Measurements from ENCODE around the gene IGSF8. TPM values are rescaled to one million over a fixed set of nuclear protein-coding genes. Genes with fewer than 3 reads are reported as not detected.

The IGSF8 gene
- total and polyA plus RNA-seq, 4 donors, result 38.5 to 80.3 (median 62.4) TPM

- H3K27ac ChIP-seq (ENCODE audit: low read depth, low read length), result no peak overlapping the region
- WGBS (ENCODE audit: insufficient coverage), result 77% methylated on average over 3 of the region's 3 CpGs
- DNase-seq (ENCODE audit: low read depth in 4 of 6, low spot score in 6 of 6), result no peak
- H3K9me3 ChIP-seq (ENCODE audit: control insufficient read depth, insufficient read depth, low read length), result no peaks in the 10 kb centered on the region
- no peak overlapping the region for H3K4me3 ChIP-seq (ENCODE audit: low read depth, low read length)
- H3K27me3 ChIP-seq (ENCODE audit: control insufficient read depth, insufficient read depth, low read length), result no peaks in the 10 kb centered on the region
- peaks cover 32% of the 10 kb centered on the region for H3K4me1 ChIP-seq (ENCODE audit: control insufficient read depth, insufficient read depth, low read length)
- no peaks in the 10 kb centered on the region for H3K36me3 ChIP-seq (ENCODE audit: control insufficient read depth, insufficient read depth, low read length)
These were observed 49.3 kb downstream of the IGSF8 start for GRCh38 chr1:160049101-160049500.

DNA sequence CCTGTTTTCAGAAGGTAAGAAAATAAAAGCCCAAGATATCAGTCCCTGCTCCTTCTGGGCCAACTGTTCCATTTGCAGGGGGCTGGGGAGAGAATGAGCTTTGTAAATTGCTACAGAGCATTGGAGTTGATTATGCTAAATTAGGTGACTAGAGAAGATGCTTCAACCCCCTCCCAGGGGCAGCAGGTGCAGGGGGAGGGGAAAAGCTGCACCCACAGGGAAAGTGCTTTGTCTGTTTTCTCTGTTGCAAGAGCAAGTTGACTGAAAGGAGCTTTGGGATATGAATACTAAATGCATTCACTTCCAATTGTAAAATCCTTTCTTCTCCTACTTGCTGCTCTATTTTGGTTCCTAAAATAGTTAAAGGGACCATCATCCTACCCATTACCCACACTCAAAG, 50.1 kb downstream of the IGSF8 start:
- Histone ChIP-seq H3K4me3 (ENCODE audit: low read depth, low read length) (no peak overlapping the region), H3K36me3 (ENCODE audit: control insufficient read depth, insufficient read depth, low read length) (no peaks in the 10 kb centered on the region), H3K27ac (ENCODE audit: low read depth, low read length) (peak overlapping the region; percentile 30), H3K4me1 (ENCODE audit: control insufficient read depth, insufficient read depth, low read length) (peaks cover 24% of the 10 kb centered on the region), H3K27me3 (ENCODE audit: control insufficient read depth, insufficient read depth, low read length) (no peaks in the 10 kb centered on the region), H3K9me3 (ENCODE audit: control insufficient read depth, insufficient read depth, low read length) (no peaks in the 10 kb centered on the region)
- DNase-seq (ENCODE audit: low read depth in 4 of 6, low spot score in 6 of 6), result peak in 1 of 6 donors; percentile 22

DNA sequence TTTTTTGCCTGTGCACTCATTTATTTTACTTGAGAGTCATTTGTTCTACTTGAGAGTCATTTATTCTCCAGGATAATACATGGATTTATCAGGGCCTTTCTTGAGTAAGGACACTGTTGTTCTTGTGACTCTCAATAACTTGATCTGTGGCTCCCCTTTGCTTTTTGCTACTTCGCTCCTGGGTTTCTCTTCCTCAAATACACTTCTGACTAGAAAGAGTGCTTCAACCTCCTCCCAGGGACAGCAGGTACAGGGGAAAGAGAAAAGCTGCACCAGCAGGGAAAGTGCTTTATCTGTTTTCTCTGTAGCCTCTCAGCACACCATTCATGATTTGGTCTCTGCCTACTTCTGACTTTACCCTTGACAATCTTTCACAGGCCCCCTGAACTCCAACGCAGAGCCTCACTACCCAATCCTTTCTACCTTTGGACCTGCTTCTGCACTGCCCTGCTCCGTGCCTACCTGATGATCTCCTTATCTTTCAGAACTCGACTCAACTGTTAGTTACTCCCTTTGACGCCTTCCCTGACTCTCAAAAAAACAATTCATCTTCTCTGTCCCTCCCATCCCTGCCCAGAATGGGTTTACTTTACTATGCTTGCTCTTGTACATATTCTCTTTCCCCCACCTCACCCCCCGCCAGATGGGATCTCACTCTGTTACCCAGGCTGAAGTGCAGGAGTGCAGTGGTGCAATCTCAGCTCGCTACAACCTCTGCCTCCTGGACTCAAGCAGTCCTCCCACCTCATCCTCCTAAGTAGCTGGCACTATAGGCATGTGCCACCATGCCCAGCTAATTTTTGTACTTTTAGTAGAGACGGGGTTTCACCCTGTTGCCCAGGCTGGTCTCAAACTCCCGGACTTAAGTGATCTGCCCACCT, 51.1 kb downstream of the IGSF8 start:
- Histone ChIP-seq H3K27ac (ENCODE audit: low read depth, low read length) (peak overlapping the region; percentile 3), H3K27me3 (ENCODE audit: control insufficient read depth, insufficient read depth, low read length) (no peaks in the 10 kb centered on the region), H3K4me3 (ENCODE audit: low read depth, low read length) (no peak overlapping the region), H3K9me3 (ENCODE audit: control insufficient read depth, insufficient read depth, low read length) (no peaks in the 10 kb centered on the region), H3K4me1 (ENCODE audit: control insufficient read depth, insufficient read depth, low read length) (peaks cover 20% of the 10 kb centered on the region), H3K36me3 (ENCODE audit: control insufficient read depth, insufficient read depth, low read length) (no peaks in the 10 kb centered on the region)
- DNase-seq (ENCODE audit: low read depth in 4 of 6, low spot score in 6 of 6), result no peak
- WGBS (ENCODE audit: insufficient coverage), result 68% methylated on average over 7 of the region's 9 CpGs

DNA sequence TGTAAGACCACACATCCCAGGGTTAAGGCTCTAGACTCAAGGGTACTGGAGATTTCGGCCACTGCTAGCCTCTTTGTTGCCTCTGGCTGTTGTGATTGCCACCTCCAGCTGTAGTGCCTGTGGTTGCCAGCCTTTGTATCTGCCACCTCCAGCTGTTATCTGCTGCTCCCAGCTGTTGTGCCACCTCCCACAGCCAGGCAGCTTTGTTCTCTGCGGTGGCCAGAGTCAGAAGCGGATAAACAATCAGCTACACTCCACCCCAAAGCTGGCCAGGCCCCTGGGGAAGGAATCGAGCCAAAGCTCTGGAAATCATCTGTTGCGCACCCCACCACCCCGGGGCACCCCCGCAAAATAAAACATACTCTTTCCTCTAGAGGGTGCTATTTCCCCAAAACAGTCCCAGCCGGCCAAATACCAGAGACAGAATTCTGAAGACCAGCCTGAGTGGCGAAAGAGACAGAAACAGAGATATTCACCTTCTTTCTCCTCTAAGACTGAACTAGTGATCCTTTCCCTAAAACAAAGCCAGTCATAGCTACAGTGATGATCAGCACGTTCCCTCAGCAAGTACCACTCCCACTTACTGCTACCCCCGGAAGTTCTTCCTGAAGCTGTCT, 51.8 kb downstream of the IGSF8 start:
- WGBS (ENCODE audit: insufficient coverage), result 11% methylated on average over 9 of the region's 11 CpGs
- peak in 3 of 6 donors; percentile 36 to 78 (median 75) for DNase-seq (ENCODE audit: low read depth in 4 of 6, low spot score in 6 of 6)
- Histone ChIP-seq H3K9me3 (ENCODE audit: control insufficient read depth, insufficient read depth, low read length) (no peaks in the 10 kb centered on the region), H3K4me1 (ENCODE audit: control insufficient read depth, insufficient read depth, low read length) (peaks cover 20% of the 10 kb centered on the region), H3K4me3 (ENCODE audit: low read depth, low read length) (no peak overlapping the region), H3K27me3 (ENCODE audit: control insufficient read depth, insufficient read depth, low read length) (no peaks in the 10 kb centered on the region), H3K27ac (ENCODE audit: low read depth, low read length) (peak overlapping the region; percentile 3), H3K36me3 (ENCODE audit: control insufficient read depth, insufficient read depth, low read length) (peaks cover 7% of the 10 kb centered on the region)

GRCh38 chr1:160045653-160046052, 52.8 kb downstream of the IGSF8 start:
- no peak for DNase-seq (ENCODE audit: low read depth in 4 of 6, low spot score in 6 of 6)
- Histone ChIP-seq H3K27ac (ENCODE audit: low read depth, low read length) (no peak overlapping the region), H3K9me3 (ENCODE audit: control insufficient read depth, insufficient read depth, low read length) (no peaks in the 10 kb centered on the region), H3K36me3 (ENCODE audit: control insufficient read depth, insufficient read depth, low read length) (peaks cover 17% of the 10 kb centered on the region), H3K4me3 (ENCODE audit: low read depth, low read length) (no peak overlapping the region), H3K4me1 (ENCODE audit: control insufficient read depth, insufficient read depth, low read length) (peaks cover 20% of the 10 kb centered on the region), H3K27me3 (ENCODE audit: control insufficient read depth, insufficient read depth, low read length) (no peaks in the 10 kb centered on the region)
- WGBS (ENCODE audit: insufficient coverage), result 70% methylated on average over 1 of the region's 2 CpGs

- H3K4me1 ChIP-seq (ENCODE audit: control insufficient read depth, insufficient read depth, low read length), result peaks cover 20% of the 10 kb centered on the region
- no peak overlapping the region for H3K4me3 ChIP-seq (ENCODE audit: low read depth, low read length)
- DNase-seq (ENCODE audit: low read depth in 4 of 6, low spot score in 6 of 6), result no peak
- no peaks in the 10 kb centered on the region for H3K9me3 ChIP-seq (ENCODE audit: control insufficient read depth, insufficient read depth, low read length)
- H3K27ac ChIP-seq (ENCODE audit: low read depth, low read length), result no peak overlapping the region
- H3K27me3 ChIP-seq (ENCODE audit: control insufficient read depth, insufficient read depth, low read length), result no peaks in the 10 kb centered on the region
- H3K36me3 ChIP-seq (ENCODE audit: control insufficient read depth, insufficient read depth, low read length), result peaks cover 22% of the 10 kb centered on the region
These were observed 54.9 kb downstream of the IGSF8 start for GRCh38 chr1:160043543-160043942.

Other genes with a start within 250 kb of the IGSF8 start
- gene VSIG8, start 236.0 kb downstream of the IGSF8 start, total RNA-seq, result under 1 TPM in 1 of 2 donors, not detected in 1; 0.22 TPM
- under 1 TPM; 0.09 to 0.27 TPM for gene VSIG8, start 236.0 kb downstream of the IGSF8 start, polyA plus RNA-seq (ENCODE audit: insufficient read length in 2 of 2)
- gene CFAP45, start 198.5 kb downstream of the IGSF8 start, total RNA-seq, result 1 to 10 TPM; 1.3 to 9.2 TPM
- gene CFAP45, start 198.5 kb downstream of the IGSF8 start, polyA plus RNA-seq (ENCODE audit: insufficient read length in 2 of 2), result 10 to 100 TPM in 1 of 2 donors, 1 to 10 TPM in 1; 9.8 to 11.7 TPM
- gene TAGLN2, start 173.1 kb downstream of the IGSF8 start, total RNA-seq, result 10 to 100 TPM; 75.1 to 85.4 TPM
- 100 to 1,000 TPM in 1 of 2 donors, 10 to 100 TPM in 1; 93.0 to 101 TPM for gene TAGLN2, start 173.1 kb downstream of the IGSF8 start, polyA plus RNA-seq (ENCODE audit: insufficient read length in 2 of 2)
- 1 to 10 TPM in 1 of 2 donors, under 1 TPM in 1; 0.50 to 1.3 TPM for gene IGSF9, start 153.0 kb downstream of the IGSF8 start, total RNA-seq
- 1 to 10 TPM; 4.0 to 4.9 TPM for gene IGSF9, start 153.0 kb downstream of the IGSF8 start, polyA plus RNA-seq (ENCODE audit: insufficient read length in 2 of 2)
- gene SLAMF9, start 144.4 kb downstream of the IGSF8 start, total RNA-seq, result not detected
- gene SLAMF9, start 144.4 kb downstream of the IGSF8 start, polyA plus RNA-seq (ENCODE audit: insufficient read length in 2 of 2), result not detected
- 10 to 100 TPM in 1 of 2 donors, 1 to 10 TPM in 1; 8.8 to 10.5 TPM for gene PIGM, start 66.6 kb downstream of the IGSF8 start, total RNA-seq
- gene PIGM, start 66.6 kb downstream of the IGSF8 start, polyA plus RNA-seq (ENCODE audit: insufficient read length in 2 of 2), result 10 to 100 TPM; 14.0 to 19.2 TPM
- 10 to 100 TPM; 14.9 to 17.1 TPM for gene KCNJ10, start 28.5 kb downstream of the IGSF8 start, total RNA-seq
- gene KCNJ10, start 28.5 kb downstream of the IGSF8 start, polyA plus RNA-seq (ENCODE audit: insufficient read length in 2 of 2), result 10 to 100 TPM; 68.5 to 81.6 TPM
- 1 to 10 TPM; 2.3 to 5.1 TPM for gene KCNJ9, start 17.1 kb downstream of the IGSF8 start, total RNA-seq
- gene KCNJ9, start 17.1 kb downstream of the IGSF8 start, polyA plus RNA-seq (ENCODE audit: insufficient read length in 2 of 2), result 10 to 100 TPM; 10.4 to 11.2 TPM
- gene ATP1A2, start 17.1 kb upstream of the IGSF8 start, total RNA-seq, result 1,000 to 10,000 TPM in 1 of 2 donors, 100 to 1,000 TPM in 1; 281 to 2,060 TPM
- gene ATP1A2, start 17.1 kb upstream of the IGSF8 start, polyA plus RNA-seq (ENCODE audit: insufficient read length in 2 of 2), result 100 to 1,000 TPM; 440 to 692 TPM
- gene ATP1A4, start 53.0 kb upstream of the IGSF8 start, total RNA-seq, result under 1 TPM; 0.10 to 0.50 TPM
- 1 to 10 TPM; 2.1 to 2.6 TPM for gene ATP1A4, start 53.0 kb upstream of the IGSF8 start, polyA plus RNA-seq (ENCODE audit: insufficient read length in 2 of 2)
- gene CASQ1, start 92.0 kb upstream of the IGSF8 start, total RNA-seq, result 1 to 10 TPM in 1 of 2 donors, under 1 TPM in 1; 0.99 to 1.3 TPM
- gene CASQ1, start 92.0 kb upstream of the IGSF8 start, polyA plus RNA-seq (ENCODE audit: insufficient read length in 2 of 2), result 1 to 10 TPM; 1.4 to 4.6 TPM
- gene PEA15, start 106.8 kb upstream of the IGSF8 start, total RNA-seq, result 100 to 1,000 TPM; 135 to 244 TPM
- 100 to 1,000 TPM; 646 to 919 TPM for gene PEA15, start 106.8 kb upstream of the IGSF8 start, polyA plus RNA-seq (ENCODE audit: insufficient read length in 2 of 2)
- 100 to 1,000 TPM in 1 of 2 donors, 10 to 100 TPM in 1; 87.6 to 128 TPM for gene DCAF8, start 163.9 kb upstream of the IGSF8 start, total RNA-seq
- gene DCAF8, start 163.9 kb upstream of the IGSF8 start, polyA plus RNA-seq (ENCODE audit: insufficient read length in 2 of 2), result 100 to 1,000 TPM; 163 to 179 TPM
- 10 to 100 TPM; 54.6 to 64.4 TPM for gene PEX19, start 186.5 kb upstream of the IGSF8 start, total RNA-seq
- 10 to 100 TPM; 66.0 to 67.5 TPM for gene PEX19, start 186.5 kb upstream of the IGSF8 start, polyA plus RNA-seq (ENCODE audit: insufficient read length in 2 of 2)
- 100 to 1,000 TPM; 170 to 200 TPM for gene COPA, start 244.6 kb upstream of the IGSF8 start, total RNA-seq
- 100 to 1,000 TPM; 136 to 164 TPM for gene COPA, start 244.6 kb upstream of the IGSF8 start, polyA plus RNA-seq (ENCODE audit: insufficient read length in 2 of 2)
- gene NCSTN, start 244.8 kb upstream of the IGSF8 start, total RNA-seq, result 10 to 100 TPM; 54.1 to 56.8 TPM
- 10 to 100 TPM; 70.9 to 74.3 TPM for gene NCSTN, start 244.8 kb upstream of the IGSF8 start, polyA plus RNA-seq (ENCODE audit: insufficient read length in 2 of 2)

All from spinal cord (tissue), 10 donors.